GM21515 (cell line): ENCODE measurements around the gene ABO.
"Not testable (repeated sequence)": the region's sequence is repeated elsewhere in the genome, so short reads cannot be mapped to it uniquely, and the experiment has no call there.

Experiments used
- ATAC-seq: cut with Tn5 transposase; IDR thresholded peaks from one replicate; pipeline ENCODE4 v1.9.1; 2021; ENCODE audit not compliant: unreplicated experiment

Gene ABO

DNA sequence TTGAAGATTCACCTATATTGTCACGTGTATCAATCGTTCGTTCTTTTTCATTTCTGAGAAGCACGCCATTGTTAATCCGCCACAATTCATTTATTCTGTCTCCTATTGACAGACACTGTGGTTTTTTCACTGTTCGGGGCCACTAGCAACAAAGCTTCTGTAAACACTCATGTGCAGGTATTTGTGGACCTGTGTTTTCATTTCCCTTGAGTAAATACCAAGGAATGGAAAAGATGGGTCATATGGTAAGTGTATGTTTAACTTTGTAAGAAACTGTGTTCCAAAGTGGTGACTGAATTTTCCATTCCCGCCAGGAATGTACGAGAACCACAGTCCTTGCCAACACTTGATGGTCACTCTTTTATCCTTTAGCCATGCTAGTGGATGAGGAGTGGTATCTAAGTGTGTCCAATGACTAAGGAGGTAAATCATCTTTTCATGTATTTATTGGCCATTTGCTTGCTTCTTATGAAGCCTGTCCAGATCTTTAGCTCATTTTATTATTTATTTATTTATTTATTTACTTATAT lies 10.7 kb downstream of the ABO start:
- ATAC-seq, result no peak

GRCh38 chr9:133263557-133263956 lies 11.4 kb downstream of the ABO start:
- no peak for ATAC-seq

DNA sequence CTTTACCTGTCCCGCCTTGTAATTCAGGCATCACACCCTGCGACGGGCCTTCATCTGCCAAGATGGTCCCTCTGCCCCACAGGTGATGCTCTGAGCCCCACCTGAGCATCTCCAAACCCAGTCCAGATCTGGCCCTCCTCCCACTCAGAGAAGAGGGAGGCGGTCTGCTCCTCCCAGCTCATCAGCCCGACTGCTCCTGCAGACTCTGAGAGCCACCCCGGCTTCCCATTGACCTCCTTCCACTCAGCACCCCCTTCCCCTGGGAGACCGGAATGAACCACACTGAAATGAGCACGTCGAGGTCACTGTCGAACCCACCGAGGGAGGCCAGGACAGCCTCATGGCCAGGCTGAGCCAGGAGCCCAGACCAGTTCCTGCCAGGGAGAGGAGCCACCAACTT lies 12.8 kb downstream of the ABO start:
- no peak for ATAC-seq

- ATAC-seq, result no peak
Measured at GRCh38 chr9:133261753-133262120, 13.3 kb downstream of the ABO start.

DNA sequence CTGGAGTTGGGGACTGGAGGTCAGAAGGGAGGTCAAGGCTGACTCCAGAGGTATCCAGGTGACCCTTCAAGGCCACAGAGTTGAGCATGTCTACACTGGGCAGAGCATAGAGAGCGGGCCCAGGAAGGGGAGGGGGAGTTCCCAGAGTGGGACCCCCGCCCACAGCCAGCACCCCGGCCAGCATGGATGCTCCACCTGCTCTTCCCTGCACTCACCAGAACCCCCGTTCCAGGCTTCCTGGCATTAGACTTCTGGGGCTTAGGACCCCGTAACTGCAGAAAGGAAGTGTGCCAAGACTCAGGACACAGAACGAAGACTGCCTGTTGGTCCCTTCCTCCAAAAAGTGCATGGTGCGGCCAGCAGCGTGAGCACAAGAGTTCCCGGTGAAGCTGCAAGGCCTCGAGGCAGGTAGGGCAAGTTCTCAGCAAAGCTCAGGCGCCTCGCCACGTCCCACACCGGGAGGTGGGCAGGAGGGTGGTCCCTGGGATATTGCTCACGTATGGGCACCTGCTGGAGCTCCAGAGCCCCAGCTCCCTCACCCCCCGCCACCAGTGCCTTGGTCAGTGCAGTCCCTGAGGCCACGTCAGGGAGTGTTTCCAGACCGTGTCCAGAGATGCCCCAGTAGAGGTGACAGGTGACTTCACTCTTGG lies 13.8 kb downstream of the ABO start:
- ATAC-seq, result no peak

DNA sequence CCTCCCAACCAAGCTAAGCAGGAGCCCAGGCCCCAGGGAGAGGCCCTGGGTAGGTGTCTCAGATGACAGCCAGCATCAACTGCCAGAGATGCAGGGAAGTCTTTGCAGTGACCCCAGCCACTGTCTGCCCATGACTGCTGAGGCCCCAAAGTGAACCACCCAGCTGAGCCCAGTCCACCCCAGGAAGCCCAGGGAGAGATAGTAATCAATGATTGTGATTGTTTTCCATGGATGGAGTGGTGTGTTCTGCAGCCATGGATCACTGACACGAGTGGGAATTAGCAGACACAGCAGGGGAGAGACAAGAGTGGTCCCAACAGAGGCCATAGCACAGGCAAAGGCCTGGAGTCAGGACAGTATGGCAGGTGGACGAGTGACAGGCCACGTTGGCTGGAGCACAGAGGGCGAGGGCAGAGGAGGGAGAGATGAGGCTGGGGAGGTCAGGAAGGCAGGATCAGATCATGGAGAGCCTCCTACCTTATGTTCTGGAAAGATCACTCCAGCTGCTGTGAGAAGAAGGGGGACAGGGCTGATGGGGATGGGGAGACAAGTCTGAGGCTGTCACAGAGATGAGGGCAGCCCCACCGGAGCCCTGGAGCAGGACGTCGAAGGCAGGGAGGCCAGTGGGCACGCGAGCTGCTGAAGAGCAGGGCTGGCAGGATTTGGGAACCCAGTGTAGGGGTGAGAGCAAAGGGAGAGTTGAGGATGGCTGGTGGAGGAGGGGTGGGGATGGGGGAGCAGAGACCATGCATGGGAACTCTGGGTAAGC lies 14.5 kb downstream of the ABO start:
- no peak for ATAC-seq

DNA sequence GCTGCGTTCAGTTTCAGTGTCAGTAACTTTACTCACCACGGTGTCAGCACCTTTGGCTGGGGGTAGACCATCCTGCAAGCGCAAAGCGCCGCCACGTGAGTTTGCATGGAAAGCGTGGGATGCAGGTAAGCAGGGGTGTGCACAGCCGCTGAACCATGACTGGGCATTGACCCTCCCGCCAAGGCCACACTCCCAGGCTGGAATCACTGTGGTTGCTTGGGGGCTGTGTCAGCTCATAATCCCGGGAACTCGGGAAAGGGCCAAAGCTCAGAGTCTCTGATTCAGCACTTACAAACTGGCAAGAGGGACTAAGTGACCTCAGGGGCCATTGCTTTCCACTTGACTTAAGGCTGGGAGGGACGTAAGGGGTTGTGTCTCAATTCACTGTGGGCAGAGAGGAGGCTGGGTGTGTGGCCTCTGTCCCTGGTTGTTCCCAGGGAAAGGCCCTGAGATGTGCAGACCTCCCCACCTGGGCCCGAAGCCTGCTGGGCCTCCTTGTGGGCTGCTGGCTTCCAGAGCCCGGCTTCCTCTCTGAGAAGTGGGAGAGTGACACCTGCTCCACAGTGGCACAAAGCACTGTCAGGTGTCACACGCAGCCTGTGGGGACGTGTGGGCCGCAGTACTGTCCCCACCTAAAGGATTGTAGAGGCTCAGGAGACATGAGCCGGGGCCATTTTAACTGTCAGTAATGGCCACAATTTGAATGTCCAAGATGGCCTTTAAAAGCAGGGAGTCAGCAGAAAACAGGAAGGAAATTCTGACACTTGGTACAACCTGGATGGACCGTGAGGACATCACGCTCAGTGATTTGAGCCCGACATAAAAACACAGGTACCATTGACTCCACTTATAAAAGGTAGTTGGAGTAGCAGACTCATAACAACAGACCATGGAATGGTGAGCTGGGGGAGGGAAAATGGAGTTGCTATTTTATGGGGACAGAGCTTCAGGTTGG lies 16.7 kb downstream of the ABO start:
- no peak for ATAC-seq

- no peak for ATAC-seq
Measured at GRCh38 chr9:133257465-133257956, 17.5 kb downstream of the ABO start.

DNA sequence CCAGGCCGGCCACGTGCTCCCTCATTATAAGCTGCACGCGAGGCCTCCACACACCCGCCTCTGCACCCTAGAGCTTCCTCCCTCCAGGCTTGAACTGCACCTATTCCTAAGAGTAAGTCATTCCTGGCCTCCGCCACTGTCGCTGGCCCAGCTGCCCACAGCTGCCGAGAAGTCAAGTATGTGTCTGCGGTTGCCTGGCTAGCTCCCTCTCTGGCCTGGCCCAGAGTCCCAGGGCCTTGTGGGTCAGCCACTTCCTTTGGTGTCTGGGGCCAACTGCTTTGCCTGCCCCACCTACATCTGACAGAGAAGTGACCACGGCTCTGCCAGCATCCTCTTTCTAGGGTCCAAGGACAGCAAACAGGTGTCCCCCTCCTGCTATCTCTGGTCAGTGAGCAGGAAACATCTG lies 18.3 kb downstream of the ABO start:
- ATAC-seq, result no peak

GRCh38 chr9:133256136-133256461 lies 18.9 kb downstream of the ABO start:
- ATAC-seq, result no peak

- no peak for ATAC-seq
Measured at GRCh38 chr9:133255371-133256135, 19.4 kb downstream of the ABO start.

- ATAC-seq, result no peak
Measured at GRCh38 chr9:133254471-133254870, 20.5 kb downstream of the ABO start.

DNA sequence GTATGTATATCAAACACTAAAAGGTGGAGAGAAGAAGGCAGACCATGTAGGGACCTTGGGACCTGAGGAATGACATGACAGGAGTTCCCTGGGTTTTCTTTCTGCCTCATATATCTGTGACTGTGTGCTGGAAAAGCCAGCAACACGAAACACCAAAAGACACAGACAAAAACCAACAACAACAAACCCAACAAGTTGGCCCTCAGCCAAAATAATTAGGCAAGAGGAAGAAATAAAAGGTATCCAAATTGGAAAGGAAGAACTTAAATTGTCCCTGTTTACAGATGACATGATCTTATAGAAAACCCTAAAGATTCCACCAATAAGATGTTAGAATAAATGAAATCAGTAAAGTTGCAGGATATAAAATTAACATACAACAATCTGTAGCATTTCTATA lies 21.7 kb downstream of the ABO start:
- no peak for ATAC-seq

DNA sequence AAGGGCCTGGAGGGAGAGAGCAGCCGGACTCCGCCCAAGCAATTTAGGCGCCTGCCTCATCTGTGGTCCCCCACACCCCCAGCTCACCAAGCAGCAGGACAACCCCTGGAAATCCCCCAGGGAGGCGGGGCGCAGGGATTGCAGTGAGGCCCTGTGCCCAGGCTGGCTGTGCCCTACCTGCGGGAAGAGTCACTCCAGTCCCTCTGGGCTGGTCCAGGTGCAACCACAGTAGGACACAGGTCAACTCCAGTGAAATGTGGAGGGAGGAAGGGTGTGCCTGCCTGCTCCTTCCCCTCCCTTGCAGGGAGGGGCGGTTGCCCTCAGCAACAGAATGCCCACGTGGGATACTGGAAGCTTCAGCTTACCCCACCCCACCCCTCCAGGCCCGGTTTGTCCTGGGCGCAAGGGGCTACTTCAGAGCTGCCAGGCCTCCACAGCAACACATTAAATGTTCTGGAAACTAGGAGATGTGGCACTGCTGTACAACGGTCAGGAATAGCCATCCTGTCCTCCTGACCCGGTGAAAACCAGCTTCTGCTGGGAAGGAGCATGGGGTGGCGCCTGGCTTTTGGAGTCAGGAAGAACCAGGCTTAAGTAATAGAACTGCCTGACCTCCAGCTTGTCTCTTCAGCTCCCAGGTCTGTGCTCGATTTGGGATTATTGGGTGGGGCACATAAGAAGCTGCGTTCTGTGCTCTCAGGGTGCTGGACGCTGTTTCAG lies 22.5 kb downstream of the ABO start:
- ATAC-seq, result no peak

GRCh38 chr9:133251773-133252172 lies 23.2 kb downstream of the ABO start:
- no peak for ATAC-seq

DNA sequence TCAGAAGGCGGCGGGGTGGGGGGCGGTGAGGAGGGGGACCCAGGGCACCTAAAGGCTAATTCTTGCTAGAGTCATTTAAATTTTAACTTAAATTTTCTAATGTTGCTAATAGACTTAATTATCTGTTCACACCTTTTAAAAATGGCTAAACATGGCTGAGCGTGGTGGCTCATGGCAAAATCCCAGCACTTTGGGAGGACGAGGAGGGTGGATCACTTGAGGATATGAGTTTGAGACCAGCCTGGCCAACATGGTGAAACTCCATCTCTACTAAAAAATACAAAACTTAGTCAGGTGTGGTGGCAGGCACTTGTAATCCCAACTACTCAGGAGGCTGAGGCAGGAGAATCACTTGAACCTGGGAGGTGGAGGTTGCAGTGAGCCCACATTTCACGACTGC lies 23.8 kb downstream of the ABO start:
- ATAC-seq, result not testable (repeated sequence)

GRCh38 chr9:133250741-133251170 lies 24.2 kb downstream of the ABO start:
- ATAC-seq, result no peak

GRCh38 chr9:133249337-133249736 lies 25.7 kb downstream of the ABO start:
- ATAC-seq, result no peak

GRCh38 chr9:133248726-133249295 lies 26.2 kb downstream of the ABO start:
- no peak for ATAC-seq

DNA sequence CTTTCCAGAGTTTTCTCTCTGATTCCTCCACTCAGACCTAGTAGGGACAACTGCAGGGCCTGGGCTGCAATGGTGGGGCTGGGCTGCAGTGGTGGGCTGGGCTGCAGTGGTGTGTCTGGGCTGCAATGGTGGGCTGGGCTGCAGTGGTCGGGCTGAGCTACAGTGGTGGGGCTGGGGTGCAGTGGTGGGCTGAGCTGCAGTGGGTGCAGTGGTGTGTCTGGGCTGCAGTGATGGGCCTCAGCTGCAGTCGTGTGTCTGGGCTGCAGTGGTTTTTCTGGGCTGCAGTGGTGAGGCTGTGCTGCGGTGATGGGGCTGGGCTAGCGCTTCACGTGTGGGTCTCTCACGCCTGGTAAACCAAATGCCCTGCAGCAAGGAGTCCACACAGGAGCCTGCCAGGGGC lies 27.4 kb downstream of the ABO start:
- ATAC-seq, result no peak
